B cell (primary cell): ENCODE results near the gene CAV3. TPM values are rescaled to one million over a fixed set of nuclear protein-coding genes. Genes with fewer than 3 reads are reported as not detected.

Experiments used
- ATAC-seq: fragments of 200-7000 bp; cut with Tn5 transposase; one replicate; pipeline ENCODE4 v1.10.0; 2021; ENCODE audit warnings: low read depth, mild to moderate bottlenecking, moderate number of reproducible peaks, moderate library complexity
- CTCF ChIA-PET: fragments of 350-600 bp; sonication (Branson Sonifier 250); formaldehyde crosslinking; loops from one replicate; lab custom pipeline; 2021; ENCODE audit warnings: antibody characterized with exemption, inconsistent platforms; lab: Charles Lee
- POLR2A ChIA-PET: fragments of 350-600 bp; sonication (Branson Sonifier 250); formaldehyde crosslinking; loops from one replicate; lab custom pipeline; 2021; ENCODE audit warnings: antibody characterized with exemption; lab: Charles Lee
- DNase-seq: peaks from one replicate; pipeline ENCODE4 v3.0.0; 2013
- H2AFZ ChIP-seq: 2 replicates; pipeline ENCODE4 v1.6.1; 2012; ENCODE audit warnings: mild to moderate bottlenecking, low read depth, low read length; ENCODE audit not compliant: insufficient read depth, poor library complexity, severe bottlenecking
- H3K27ac ChIP-seq, 2 donors: 1 replicate in 1 of 2; 2 replicates in 1 of 2; pipeline ENCODE4 v1.5.1; 2012 to 2013; ENCODE audit warnings: low read length in 2 of 2, mild to moderate bottlenecking in 2 of 2, moderate library complexity in 1 of 2
- H3K27me3 ChIP-seq, 4 experiments: fragments of 200-600 bp in 1 of 4; sonication (generic) in 1 of 4; replicated peaks in 1 of 4; 1 replicate in 2 of 4; 2 replicates in 2 of 4; pipeline versions ENCODE4 v1.6.1 to v1.7.0; 2013 to 2016; ENCODE audit warnings: low read length in 3 of 4, mild to moderate bottlenecking in 2 of 4, mixed read lengths in 1 of 4, moderate library complexity in 1 of 4; ENCODE audit not compliant: insufficient read depth in 4 of 4, control insufficient read depth in 3 of 4; ENCODE audit errors: control extremely low read depth in 1 of 4
- H3K36me3 ChIP-seq, 2 experiments: replicated peaks in 1 of 2; 1 replicate in 1 of 2; 2 replicates in 1 of 2; pipeline versions ENCODE4 v1.6.1 to v1.7.1; 2013; ENCODE audit warnings: low read length in 1 of 2; ENCODE audit not compliant: insufficient read depth in 2 of 2, control insufficient read depth in 1 of 2; ENCODE audit errors: control extremely low read depth in 1 of 2, extremely low read depth in 1 of 2
- H3K4me1 ChIP-seq, 2 donors: fragments of 200-600 bp in 1 of 2; sonication (generic) in 1 of 2; 1 replicate in 1 of 2; 2 replicates in 1 of 2; pipeline versions ENCODE4 v1.5.1 to v1.6.1; 2013 to 2017; ENCODE audit warnings: low read length in 2 of 2; ENCODE audit not compliant: control insufficient read depth in 2 of 2, insufficient read depth in 2 of 2
- H3K4me2 ChIP-seq: replicated peaks from 2 replicates; pipeline ENCODE3; 2012; ENCODE audit warnings: mild to moderate bottlenecking, low read depth, low read length; ENCODE audit not compliant: poor library complexity, severe bottlenecking
- H3K4me3 ChIP-seq, 5 experiments: fragments of 200-600 bp in 1 of 5; sonication (generic) in 1 of 5; 1 replicate in 3 of 5; 2 replicates in 2 of 5; pipeline versions ENCODE4 v1.5.1 to v1.7.0; 2011 to 2016; ENCODE audit warnings: low read length in 4 of 5, mild to moderate bottlenecking in 4 of 5, low read depth in 2 of 5, control low read depth in 1 of 5, moderate library complexity in 1 of 5; ENCODE audit not compliant: insufficient read depth in 1 of 5; ENCODE audit errors: control extremely low read depth in 1 of 5, extremely low read depth in 1 of 5
- H3K79me2 ChIP-seq: fragments of 200-600 bp; sonication (generic); one replicate; pipeline ENCODE4 v1.6.0; 2016; ENCODE audit warnings: low read length; ENCODE audit not compliant: control insufficient read depth, insufficient read depth
- H3K9ac ChIP-seq: fragments of 200-600 bp; sonication (generic); 2 replicates; pipeline ENCODE4 v1.6.1; 2017; ENCODE audit warnings: mild to moderate bottlenecking, low read length, moderate library complexity
- H3K9me3 ChIP-seq, 3 donors: one replicate each; pipeline versions ENCODE4 v1.6.1 to v1.7.1; 2013; ENCODE audit warnings: low read length in 2 of 3; ENCODE audit not compliant: control insufficient read depth in 2 of 3, insufficient read depth in 1 of 3; ENCODE audit errors: control extremely low read depth in 1 of 3
- H4K20me1 ChIP-seq: 2 replicates; pipeline ENCODE4 v1.6.0; 2012; ENCODE audit warnings: mild to moderate bottlenecking, low read length; ENCODE audit not compliant: insufficient read depth, control insufficient read depth, poor library complexity, severe bottlenecking
- H3K27ac Mint-ChIP-seq: one replicate; pipeline ENCODE4 v1.8.0; 2021; ENCODE audit warnings: mixed read lengths
- H3K27me3 Mint-ChIP-seq: one replicate; pipeline ENCODE4 v1.8.0; 2021; ENCODE audit warnings: mixed read lengths
- H3K4me1 Mint-ChIP-seq: one replicate; pipeline ENCODE4 v1.8.0; 2021; ENCODE audit warnings: mixed read lengths
- H3K4me3 Mint-ChIP-seq: one replicate; pipeline ENCODE4 v1.8.0; 2021; ENCODE audit warnings: mixed read lengths
- H3K9me3 Mint-ChIP-seq: one replicate; pipeline ENCODE4 v1.8.0; 2022; ENCODE audit warnings: mixed read lengths; ENCODE audit not compliant: insufficient read depth
- EZH2 ChIP-seq: IDR thresholded peaks from 2 replicates; pipeline ENCODE4 v1.6.1; 2012; ENCODE audit warnings: borderline replicate concordance, low read depth, mild to moderate bottlenecking, moderate library complexity, low read length; ENCODE audit not compliant: insufficient read depth, poor library complexity, severe bottlenecking
- WGBS: methylation state at CpG from one replicate; pipeline ENCODE4 v1.1.5; 2013; ENCODE audit warnings: missing lambda C conversion rate; ENCODE audit not compliant: insufficient coverage; 5-methylcytosine and 5-hydroxymethylcytosine counted together
- intact Hi-C: fragments of 100-400 bp; cut with micrococcal nuclease; formaldehyde crosslinking; loops from one replicate; pipeline ENCODE4 v1.10.0; 2022
- polyA plus RNA-seq: library from polyadenylated mRNA; depleted of rRNA; stranded (reverse); fragments of >200 nt; gene quantifications from 2 replicates; pipeline ENCODE4 v1.2.3, GENCODE V29; 2012
- total RNA-seq, 2 donors: library from RNA; stranded (reverse); fragments of 120-200 nt in 1 of 2; gene quantifications; 1 replicate in 1 of 2; 2 replicates in 1 of 2; pipeline versions ENCODE4 v1.2.3 to v1.2.4, GENCODE V29; 2013 to 2022
- TF ChIP-seq, protein P1 (sequence below): fragments of 200-600 bp; IDR thresholded peaks from one replicate; pipeline ENCODE4 v1.8.0; 2022; ENCODE audit warnings: antibody characterized with exemption, mild to moderate bottlenecking

Gene CAV3
- total and polyA plus RNA-seq, 2 donors (not counting 1 experiment from before 2014, with no cell fraction given) = not detected

DNA sequence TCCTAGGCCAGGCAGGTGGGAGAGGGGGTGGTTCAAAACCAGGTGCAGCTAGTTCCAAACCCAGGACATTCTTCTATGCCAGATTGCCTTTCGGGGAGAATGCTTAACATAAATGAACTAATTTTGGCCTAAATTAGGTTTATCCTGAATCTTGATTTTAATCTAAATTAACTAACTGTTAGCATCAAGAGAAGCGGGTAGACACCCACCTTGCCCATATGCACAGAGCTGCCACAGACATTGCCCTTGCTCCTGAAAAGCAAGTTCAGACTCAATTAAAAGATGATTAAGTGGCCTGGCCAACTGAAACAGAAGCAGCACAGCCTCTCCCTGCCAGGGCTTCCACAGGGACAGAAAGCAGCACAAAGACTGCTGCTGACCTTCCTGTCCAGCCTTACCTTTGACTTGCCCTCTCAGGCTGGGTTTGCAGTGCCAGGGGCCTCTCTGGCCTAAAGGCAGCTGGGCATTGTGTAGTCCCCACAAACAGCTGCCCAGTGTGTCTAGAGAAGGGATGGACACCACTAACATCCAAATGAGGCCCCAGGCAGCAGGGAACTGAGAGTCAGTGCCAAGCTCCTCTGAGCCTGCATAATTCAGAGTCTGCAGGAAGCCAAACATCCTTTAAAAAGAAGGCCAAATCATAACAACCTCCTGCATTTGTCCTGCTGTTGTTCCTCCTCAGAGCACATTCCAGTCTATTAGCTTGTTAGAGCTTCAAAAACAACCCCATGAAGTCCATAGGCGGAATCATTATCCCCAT lies 51.3 kb downstream of the CAV3 start:
- Histone ChIP-seq H3K4me1 (no peaks in the 10 kb centered on the region), H3K36me3 (no peaks in the 10 kb centered on the region), H2AFZ (no peak overlapping the region), H3K27ac (no peak overlapping the region), H4K20me1 (no peaks in the 10 kb centered on the region), H3K79me2 (no peaks in the 10 kb centered on the region), H3K9ac (no peak overlapping the region), H3K4me2 (no peak overlapping the region), H3K27me3 (no peaks in the 10 kb centered on the region), H3K4me3 (no peak overlapping the region), H3K9me3 (peaks cover 0 to 16% (median 4%) of the 10 kb centered on the region in 3 donors)
- intact Hi-C loops = no loop called here
- ChIA-PET POLR2A (no interaction called here), CTCF (no interaction called here)
- Mint-ChIP-seq H3K27me3 (no peaks in the 10 kb centered on the region), H3K9me3 (no peaks in the 10 kb centered on the region), H3K4me1 (no peaks in the 10 kb centered on the region), H3K4me3 (no peak overlapping the region), H3K27ac (no peak overlapping the region)
- no peak for TF ChIP-seq EZH2
- TF ChIP-seq, protein P1, sequence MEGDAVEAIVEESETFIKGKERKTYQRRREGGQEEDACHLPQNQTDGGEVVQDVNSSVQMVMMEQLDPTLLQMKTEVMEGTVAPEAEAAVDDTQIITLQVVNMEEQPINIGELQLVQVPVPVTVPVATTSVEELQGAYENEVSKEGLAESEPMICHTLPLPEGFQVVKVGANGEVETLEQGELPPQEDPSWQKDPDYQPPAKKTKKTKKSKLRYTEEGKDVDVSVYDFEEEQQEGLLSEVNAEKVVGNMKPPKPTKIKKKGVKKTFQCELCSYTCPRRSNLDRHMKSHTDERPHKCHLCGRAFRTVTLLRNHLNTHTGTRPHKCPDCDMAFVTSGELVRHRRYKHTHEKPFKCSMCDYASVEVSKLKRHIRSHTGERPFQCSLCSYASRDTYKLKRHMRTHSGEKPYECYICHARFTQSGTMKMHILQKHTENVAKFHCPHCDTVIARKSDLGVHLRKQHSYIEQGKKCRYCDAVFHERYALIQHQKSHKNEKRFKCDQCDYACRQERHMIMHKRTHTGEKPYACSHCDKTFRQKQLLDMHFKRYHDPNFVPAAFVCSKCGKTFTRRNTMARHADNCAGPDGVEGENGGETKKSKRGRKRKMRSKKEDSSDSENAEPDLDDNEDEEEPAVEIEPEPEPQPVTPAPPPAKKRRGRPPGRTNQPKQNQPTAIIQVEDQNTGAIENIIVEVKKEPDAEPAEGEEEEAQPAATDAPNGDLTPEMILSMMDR = no peak
- 100% methylated on average over 1 of the region's 3 CpGs for WGBS
- ATAC-seq = no peak
- no peak for DNase-seq

GRCh38 chr3:8790529-8790928 lies 56.9 kb downstream of the CAV3 start:
- POLR2A ChIA-PET = no interaction called here
- Histone ChIP-seq H2AFZ (no peak overlapping the region), H3K27me3 (no peaks in the 10 kb centered on the region), H3K36me3 (no peaks in the 10 kb centered on the region), H3K4me1 (no peaks in the 10 kb centered on the region), H3K79me2 (no peaks in the 10 kb centered on the region), H4K20me1 (no peaks in the 10 kb centered on the region), H3K4me2 (no peak overlapping the region), H3K9me3 (peaks cover 2 to 20% (median 4%) of the 10 kb centered on the region in 3 donors), H3K27ac (no peak overlapping the region), H3K4me3 (no peak overlapping the region), H3K9ac (no peak overlapping the region)
- CTCF ChIA-PET = no interaction called here
- intact Hi-C loops = no loop called here
- H3K27ac Mint-ChIP-seq = no peak overlapping the region
- DNase-seq (no peak), ATAC-seq (no peak)
- H3K4me3 Mint-ChIP-seq = no peak overlapping the region
- no peak for TF ChIP-seq EZH2
- TF ChIP-seq, protein P1 = no peak
- no peaks in the 10 kb centered on the region for H3K4me1 Mint-ChIP-seq
- H3K9me3 Mint-ChIP-seq = no peaks in the 10 kb centered on the region
- peaks cover 3% of the 10 kb centered on the region for H3K27me3 Mint-ChIP-seq
- WGBS = 100% methylated on average over 1 of the region's 2 CpGs
